ENCODE data around the gene ZNF468. TPM values are rescaled to one million over a fixed set of nuclear protein-coding genes. Genes with fewer than 3 reads are reported as not detected.

Gene ZNF468
- total and polyA plus RNA-seq, 2 donors (not counting 1 experiment from before 2014, with no cell fraction given) = 12.6 to 35.3 TPM

DNA sequence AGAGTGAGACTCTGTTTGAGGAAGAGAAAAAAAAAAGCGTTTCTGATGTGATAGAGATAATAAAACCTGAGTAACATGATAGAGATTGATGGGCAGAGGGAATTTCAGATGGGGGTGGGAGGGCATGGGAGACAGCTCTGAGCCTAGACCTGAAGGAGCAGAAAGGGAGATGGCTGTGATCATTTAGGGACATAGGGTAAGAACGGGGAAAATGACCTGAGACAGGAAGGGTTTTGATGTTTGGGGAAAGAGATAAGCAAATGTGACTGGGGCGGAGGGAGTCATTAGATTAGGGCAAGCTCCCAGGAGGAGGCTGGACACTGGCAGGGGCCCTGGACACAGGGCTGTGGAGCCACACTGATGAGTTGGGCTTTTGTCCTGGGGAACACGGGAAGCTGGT, 33.9 kb upstream of the ZNF468 start:
- Mint-ChIP-seq H3K4me1 (peaks cover 16% of the 10 kb centered on the region), H3K9me3 (ENCODE audit: insufficient read depth) (peaks cover 2% of the 10 kb centered on the region), H3K27ac (no peak overlapping the region), H3K4me3 (no peak overlapping the region), H3K27me3 (no peaks in the 10 kb centered on the region)
- CTCF ChIA-PET = no interaction called here
- H3K27ac ChIP-seq (ENCODE audit: low read length in 2 of 2) = no peak overlapping the region
- H3K27me3 ChIP-seq (replicated peaks in 1 of 4; ENCODE audit: control extremely low read depth in 1 of 4, control insufficient read depth in 3 of 4, insufficient read depth in 4 of 4, low read length in 3 of 4) = no peaks in the 10 kb centered on the region
- H3K79me2 ChIP-seq (ENCODE audit: control insufficient read depth, insufficient read depth, low read length) = peaks cover 19% of the 10 kb centered on the region
- no peak for ATAC-seq (ENCODE audit: low read depth)
- POLR2A ChIA-PET = no interaction called here
- H3K4me3 ChIP-seq (ENCODE audit: control extremely low read depth in 1 of 5, extremely low read depth in 1 of 5, insufficient read depth in 1 of 5, low read depth in 2 of 5, low read length in 4 of 5) = no peak overlapping the region
- peaks cover 5 to 32% of the 10 kb centered on the region in 2 experiments for H3K36me3 ChIP-seq (replicated peaks in 1 of 2; ENCODE audit: control extremely low read depth in 1 of 2, control insufficient read depth in 1 of 2, extremely low read depth in 1 of 2, insufficient read depth in 2 of 2, low read length in 1 of 2)
- H2AFZ ChIP-seq (ENCODE audit: insufficient read depth, low read depth, low read length, poor library complexity, severe bottlenecking) = no peak overlapping the region
- H3K9me3 ChIP-seq (ENCODE audit: control extremely low read depth in 1 of 3, control insufficient read depth in 2 of 3, insufficient read depth in 1 of 3, low read length in 2 of 3) = peaks cover 0 to 12% (median 0%) of the 10 kb centered on the region in 3 donors
- DNase-seq = no peak
- H3K9ac ChIP-seq (ENCODE audit: low read length) = no peak overlapping the region
- TF ChIP-seq EZH2 (IDR thresholded peaks at IDR 0.05; ENCODE audit: borderline replicate concordance, insufficient read depth, low read depth, low read length, poor library complexity, severe bottlenecking) (no peak), CTCF (IDR thresholded peaks at IDR 0.05) (no peak)
- H4K20me1 ChIP-seq (ENCODE audit: control insufficient read depth, insufficient read depth, low read length, poor library complexity, severe bottlenecking) = no peaks in the 10 kb centered on the region
- WGBS (ENCODE audit: insufficient coverage) = 67% methylated on average over 4 of the region's 4 CpGs
- intact Hi-C loops (cut with micrococcal nuclease) = no loop called here
- H3K4me1 ChIP-seq (ENCODE audit: control insufficient read depth in 2 of 2, insufficient read depth in 2 of 2, low read length in 2 of 2) = peaks cover 0 to 1% of the 10 kb centered on the region in 2 donors
- no peak overlapping the region for H3K4me2 ChIP-seq (replicated peaks; ENCODE audit: low read depth, low read length, poor library complexity, severe bottlenecking)

GRCh38 chr19:52889931-52890330, 32.5 kb upstream of the ZNF468 start:
- Mint-ChIP-seq H3K27me3 (no peaks in the 10 kb centered on the region), H3K4me3 (no peak overlapping the region), H3K27ac (no peak overlapping the region), H3K4me1 (peaks cover 15% of the 10 kb centered on the region), H3K9me3 (ENCODE audit: insufficient read depth) (peaks cover 2% of the 10 kb centered on the region)
- Histone ChIP-seq H4K20me1 (ENCODE audit: control insufficient read depth, insufficient read depth, low read length, poor library complexity, severe bottlenecking) (no peaks in the 10 kb centered on the region), H3K4me3 (ENCODE audit: control extremely low read depth in 1 of 5, extremely low read depth in 1 of 5, insufficient read depth in 1 of 5, low read depth in 2 of 5, low read length in 4 of 5) (no peak overlapping the region), H3K27me3 (replicated peaks in 1 of 4; ENCODE audit: control extremely low read depth in 1 of 4, control insufficient read depth in 3 of 4, insufficient read depth in 4 of 4, low read length in 3 of 4) (no peaks in the 10 kb centered on the region), H3K27ac (ENCODE audit: low read length in 2 of 2) (no peak overlapping the region), H3K4me2 (replicated peaks; ENCODE audit: low read depth, low read length, poor library complexity, severe bottlenecking) (no peak overlapping the region), H3K4me1 (ENCODE audit: control insufficient read depth in 2 of 2, insufficient read depth in 2 of 2, low read length in 2 of 2) (no peaks in the 10 kb centered on the region), H2AFZ (ENCODE audit: insufficient read depth, low read depth, low read length, poor library complexity, severe bottlenecking) (no peak overlapping the region), H3K36me3 (replicated peaks in 1 of 2; ENCODE audit: control extremely low read depth in 1 of 2, control insufficient read depth in 1 of 2, extremely low read depth in 1 of 2, insufficient read depth in 2 of 2, low read length in 1 of 2) (peaks cover 5 to 39% of the 10 kb centered on the region in 2 experiments), H3K79me2 (ENCODE audit: control insufficient read depth, insufficient read depth, low read length) (peaks cover 11% of the 10 kb centered on the region), H3K9me3 (ENCODE audit: control extremely low read depth in 1 of 3, control insufficient read depth in 2 of 3, insufficient read depth in 1 of 3, low read length in 2 of 3) (peaks cover 0 to 20% (median 0%) of the 10 kb centered on the region in 3 donors), H3K9ac (ENCODE audit: low read length) (no peak overlapping the region)
- intact Hi-C loops (cut with micrococcal nuclease) = no loop called here
- TF ChIP-seq CTCF (IDR thresholded peaks at IDR 0.05) = no peak
- TF ChIP-seq EZH2 (IDR thresholded peaks at IDR 0.05; ENCODE audit: borderline replicate concordance, insufficient read depth, low read depth, low read length, poor library complexity, severe bottlenecking) = no peak
- ATAC-seq (ENCODE audit: low read depth) (no peak), DNase-seq (no peak)
- POLR2A ChIA-PET = no interaction called here
- 100% methylated on average over 1 of the region's 4 CpGs for WGBS (ENCODE audit: insufficient coverage)
- CTCF ChIA-PET = no interaction called here
